Activated naive CD4-positive, alpha-beta T cell treated with anti-CD3 and anti-CD28 coated beads for 36 hours (primary cell): ENCODE data around the gene SDHA. TPM values are rescaled to one million over a fixed set of nuclear protein-coding genes. Genes with fewer than 3 reads are reported as not detected.

Experiments
- CTCF ChIA-PET: fragments of 350-600 bp; sonication (Branson Sonifier 250); formaldehyde crosslinking; loops from one replicate; lab custom pipeline; 2021; ENCODE audit warnings: antibody characterized with exemption; lab: Charles Lee
- DNase-seq: peaks from one replicate; pipeline ENCODE4 v3.0.0-alpha.2; 2020
- H3K27ac Mint-ChIP-seq: one replicate; pipeline ENCODE4 v1.8.0; 2021; ENCODE audit warnings: mild to moderate bottlenecking, mixed read lengths
- H3K27me3 Mint-ChIP-seq: one replicate; pipeline ENCODE4 v1.8.0; 2021; ENCODE audit warnings: low read depth, mixed read lengths
- H3K36me3 Mint-ChIP-seq: one replicate; pipeline ENCODE4 v1.8.0; 2021; ENCODE audit warnings: low read depth, mixed read lengths
- H3K4me1 Mint-ChIP-seq: one replicate; pipeline ENCODE4 v1.8.0; 2021; ENCODE audit warnings: low read depth, mixed read lengths
- H3K4me3 Mint-ChIP-seq: one replicate; pipeline ENCODE4 v1.8.0; 2021; ENCODE audit warnings: mild to moderate bottlenecking, moderate library complexity, mixed read lengths
- H3K9me3 Mint-ChIP-seq: one replicate; pipeline ENCODE4 v1.8.0; 2021; ENCODE audit warnings: mixed read lengths
- intact Hi-C: fragments of 100-400 bp; cut with micrococcal nuclease; formaldehyde crosslinking; loops from one replicate; pipeline ENCODE4 v1.15.1; 2023
- total RNA-seq, 2 experiments: library from RNA; stranded (reverse); gene quantifications; one replicate each; pipeline ENCODE4 v1.2.3, GENCODE V29; 2021

SDHA gene
- total RNA-seq, 2 experiments from 2014 or later: 133 to 136 TPM

DNA sequence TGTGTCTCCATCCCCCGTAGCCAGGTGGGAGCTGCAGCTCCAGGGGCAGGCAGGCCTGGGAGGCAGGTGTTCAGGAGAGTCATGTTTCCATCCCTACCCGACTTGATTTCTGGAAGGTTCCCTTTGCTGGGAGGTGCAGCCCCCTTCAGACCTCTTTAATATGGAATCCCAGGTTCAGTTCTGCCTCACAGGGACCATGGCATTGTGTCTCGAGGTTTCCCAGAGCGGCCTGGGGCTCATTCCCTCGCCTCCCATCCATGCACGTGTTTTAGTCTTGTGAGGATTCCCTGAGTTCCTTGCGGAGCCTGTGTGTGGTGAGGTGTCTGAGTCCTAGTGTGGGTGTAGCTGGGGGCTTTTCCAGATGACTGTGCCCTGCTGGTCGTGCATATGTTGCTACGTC, 86.9 kb downstream of the SDHA start:
- intact Hi-C loops: no loop called here
- Mint-ChIP-seq H3K36me3 (peaks cover 5% of the 10 kb centered on the region), H3K4me3 (no peak overlapping the region), H3K4me1 (peaks cover 15% of the 10 kb centered on the region), H3K27me3 (no peaks in the 10 kb centered on the region), H3K9me3 (no peaks in the 10 kb centered on the region), H3K27ac (no peak overlapping the region)
- no peak for DNase-seq
- CTCF ChIA-PET: no interaction called here

DNA sequence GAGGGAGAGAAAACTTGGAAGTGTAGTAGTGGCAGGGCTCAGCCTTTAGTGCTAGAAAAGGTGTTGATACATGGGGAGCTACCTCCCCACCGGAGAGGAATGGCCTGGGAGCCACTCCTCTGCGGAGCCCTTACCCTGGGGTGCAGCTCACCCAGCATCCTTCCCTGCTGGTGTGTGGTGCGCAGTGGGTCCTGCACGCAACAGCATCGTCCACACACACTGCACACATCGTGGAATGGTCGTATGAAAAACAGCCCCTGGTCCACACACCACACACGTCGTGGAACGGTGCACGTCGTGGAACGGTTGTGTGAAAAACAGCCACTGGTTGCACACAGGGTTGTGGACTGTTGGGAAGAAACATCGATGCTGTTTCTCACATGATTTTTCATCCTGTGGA, 87.3 kb downstream of the SDHA start:
- Mint-ChIP-seq H3K4me3 (no peak overlapping the region), H3K4me1 (peaks cover 15% of the 10 kb centered on the region), H3K27me3 (no peaks in the 10 kb centered on the region), H3K27ac (no peak overlapping the region), H3K9me3 (no peaks in the 10 kb centered on the region), H3K36me3 (peaks cover 5% of the 10 kb centered on the region)
- intact Hi-C loops: no loop called here
- CTCF ChIA-PET: no interaction called here
- DNase-seq: no peak

DNA sequence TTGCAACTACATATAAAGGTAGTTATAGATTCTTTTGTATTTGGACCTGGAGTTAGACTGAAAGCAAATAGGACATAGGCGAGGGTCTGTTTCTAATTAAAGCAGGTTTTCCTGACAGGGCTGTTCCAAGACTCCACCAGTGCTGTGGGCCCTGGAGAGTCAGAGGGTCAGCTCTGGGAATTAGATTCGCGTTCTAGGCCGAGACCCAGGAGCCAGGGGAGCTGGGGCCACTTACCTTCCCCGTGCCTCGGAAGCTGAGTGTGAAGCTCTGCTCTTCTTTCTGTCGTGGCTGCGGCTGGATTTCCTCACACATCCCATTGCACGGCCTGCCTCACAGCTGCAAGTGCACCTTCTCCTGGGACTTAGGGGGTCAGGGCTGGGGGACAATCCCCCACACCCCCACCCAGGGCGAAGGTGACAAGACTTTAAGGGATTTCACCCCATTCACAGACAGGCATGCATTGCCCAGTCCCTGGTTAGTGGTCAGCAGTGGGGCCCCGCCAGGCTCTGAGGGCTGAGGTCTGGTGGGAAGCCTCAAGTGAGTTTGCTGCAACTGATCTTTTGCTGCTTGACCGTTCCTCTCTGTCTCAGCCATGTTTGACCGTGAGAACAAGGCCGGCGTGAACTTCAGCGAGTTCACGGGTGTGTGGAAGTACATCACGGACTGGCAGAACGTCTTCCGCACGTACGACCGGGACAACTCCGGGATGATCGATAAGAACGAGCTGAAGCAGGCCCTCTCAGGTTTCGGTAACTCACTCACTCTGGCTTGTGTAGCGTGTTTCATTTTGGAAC, 88.1 kb downstream of the SDHA start:
- Mint-ChIP-seq H3K4me3 (no peak overlapping the region), H3K9me3 (no peaks in the 10 kb centered on the region), H3K36me3 (peaks cover 5% of the 10 kb centered on the region), H3K27ac (no peak overlapping the region), H3K27me3 (no peaks in the 10 kb centered on the region), H3K4me1 (peaks cover 11% of the 10 kb centered on the region)
- no peak for DNase-seq
- CTCF ChIA-PET: no interaction called here
- intact Hi-C loops: no loop called here

Other genes starting within 250 kb of the SDHA start
- not detected for gene PLEKHG4B, start 126.2 kb upstream of the SDHA start, total RNA-seq
- not detected for gene LRRC14B, start 26.8 kb upstream of the SDHA start, total RNA-seq
- 1 to 10 TPM; 3.6 to 4.0 TPM for gene CCDC127, start 167 bp upstream of the SDHA start, total RNA-seq
- gene PDCD6, start 53.3 kb downstream of the SDHA start, total RNA-seq: 10 to 100 TPM; 61.1 to 62.8 TPM
- 1 to 10 TPM; 4.1 to 5.5 TPM for gene AHRR, start 103.4 kb downstream of the SDHA start, total RNA-seq
- 10 to 100 TPM; 41.6 to 41.7 TPM for gene EXOC3, start 224.9 kb downstream of the SDHA start, total RNA-seq